ENCODE measurements around the gene ANKH.

ANKH gene

GRCh38 chr5:14735944-14736343, 135.6 kb downstream of the ANKH start:
- no peak for DNase-seq (ENCODE audit: low read depth)
- H3K4me3 ChIP-seq (ENCODE audit: low read length): no peak overlapping the region
- no peak for TF ChIP-seq CTCF (conservative IDR thresholded peaks at IDR 0.05; ENCODE audit: low read length)

GRCh38 chr5:14734396-14734795, 137.2 kb downstream of the ANKH start:
- DNase-seq (ENCODE audit: low read depth): no peak
- TF ChIP-seq CTCF (conservative IDR thresholded peaks at IDR 0.05; ENCODE audit: low read length): no peak

GRCh38 chr5:14733661-14734060, 137.9 kb downstream of the ANKH start:
- TF ChIP-seq CTCF (conservative IDR thresholded peaks at IDR 0.05; ENCODE audit: low read length): no peak
- no peak overlapping the region for H3K4me3 ChIP-seq (ENCODE audit: low read length)
- DNase-seq (ENCODE audit: low read depth): no peak

More at GRCh38 chr5:14734396-14734795, 137.2 kb downstream of the ANKH start:
- H3K4me3 ChIP-seq (ENCODE audit: low read length): no peak overlapping the region

GRCh38 chr5:14732991-14733390, 138.6 kb downstream of the ANKH start:
- DNase-seq (ENCODE audit: low read depth): no peak
- H3K4me3 ChIP-seq (ENCODE audit: low read length): no peak overlapping the region
- TF ChIP-seq CTCF (conservative IDR thresholded peaks at IDR 0.05; ENCODE audit: low read length): no peak

GRCh38 chr5:14730881-14731280, 140.7 kb downstream of the ANKH start:
- DNase-seq (ENCODE audit: low read depth): no peak
- no peak for TF ChIP-seq CTCF (conservative IDR thresholded peaks at IDR 0.05; ENCODE audit: low read length)
- H3K4me3 ChIP-seq (ENCODE audit: low read length): no peak overlapping the region

- H3K4me3 ChIP-seq (ENCODE audit: low read length): no peak overlapping the region
- TF ChIP-seq CTCF (conservative IDR thresholded peaks at IDR 0.05; ENCODE audit: low read length): no peak
- no peak for DNase-seq (ENCODE audit: low read depth)
These were observed 141.1 kb downstream of the ANKH start for GRCh38 chr5:14730466-14730865.

GRCh38 chr5:14729448-14730385, 141.9 kb downstream of the ANKH start:
- no peak for DNase-seq (ENCODE audit: low read depth)
- no peak for TF ChIP-seq CTCF (conservative IDR thresholded peaks at IDR 0.05; ENCODE audit: low read length)
- no peak overlapping the region for H3K4me3 ChIP-seq (ENCODE audit: low read length)

Data from AG10803 (cell line).